ENCODE measurements around the gene SNRNP25.
"Not testable (repeated sequence)": the region's sequence is repeated elsewhere in the genome, so short reads cannot be mapped to it uniquely, and the experiment has no call there.

Gene SNRNP25

GRCh38 chr16:53346-54236, at the start of gene SNRNP25, which contains the start of gene POLR3K:
SNRNP25 (plus strand) TSS chr16:53828; CDS start chr16:54017, 189 bp downstream.
POLR3K (minus strand) TSS chr16:53608; CDS start chr16:53586, 22 bp downstream.
- DNase-seq, result peak; percentile 81

- DNase-seq, result no peak
These were observed 43.5 kb upstream of the SNRNP25 start for GRCh38 chr16:9903-10665.

- DNase-seq, result peak; percentile 42
These were observed 42.9 kb upstream of the SNRNP25 start for GRCh38 chr16:10772-11171.

GRCh38 chr16:17062-17765, 36.4 kb upstream of the SNRNP25 start:
- not testable (repeated sequence) for DNase-seq

GRCh38 chr16:20886-21285, 32.7 kb upstream of the SNRNP25 start:
- DNase-seq, result not testable (repeated sequence)

GRCh38 chr16:24151-24550, 29.5 kb upstream of the SNRNP25 start:
- not testable (repeated sequence) for DNase-seq

- DNase-seq, result not testable (repeated sequence)
These were observed 27.7 kb upstream of the SNRNP25 start for GRCh38 chr16:25926-26348.

- not testable (repeated sequence) for DNase-seq
These were observed 23.0 kb upstream of the SNRNP25 start for GRCh38 chr16:30627-31026.

- DNase-seq, result not testable (repeated sequence)
These were observed 20.3 kb upstream of the SNRNP25 start for GRCh38 chr16:33154-33876.

- no peak for DNase-seq
These were observed 19.6 kb upstream of the SNRNP25 start for GRCh38 chr16:33877-34647.

- DNase-seq, result no peak
These were observed 19.0 kb upstream of the SNRNP25 start for GRCh38 chr16:34648-34987.

- no peak for DNase-seq
These were observed 18.5 kb upstream of the SNRNP25 start for GRCh38 chr16:35011-35677.

GRCh38 chr16:35678-36305, 17.8 kb upstream of the SNRNP25 start:
- DNase-seq, result no peak

- no peak for DNase-seq
These were observed 17.2 kb upstream of the SNRNP25 start for GRCh38 chr16:36336-36984.

- DNase-seq, result no peak
These were observed 16.1 kb upstream of the SNRNP25 start for GRCh38 chr16:37511-37910.

GRCh38 chr16:38206-38605, 15.4 kb upstream of the SNRNP25 start:
- not testable (repeated sequence) for DNase-seq

GRCh38 chr16:38941-39892, 14.4 kb upstream of the SNRNP25 start:
- no peak for DNase-seq

GRCh38 chr16:41439-42068, 12.1 kb upstream of the SNRNP25 start:
- no peak for DNase-seq
